HFFc6 (cell line): ENCODE data around the gene MAT2B. TPM values are rescaled to one million over a fixed set of nuclear protein-coding genes. Genes with fewer than 3 reads are reported as not detected.
"Not testable (repeated sequence)": the region's sequence is repeated elsewhere in the genome, so short reads cannot be mapped to it uniquely, and the experiment has no call there.

Experiments used
- DNase-seq: peaks from one replicate; pipeline ENCODE4 v3.0.0-alpha.2; 2018
- H3K27ac Mint-ChIP-seq: 2 replicates; pipeline ENCODE4 v1.8.0; 2020; ENCODE audit warnings: mild to moderate bottlenecking, mixed read lengths
- H3K27me3 Mint-ChIP-seq: 2 replicates; pipeline ENCODE4 v1.8.0; 2021; ENCODE audit warnings: mild to moderate bottlenecking, moderate library complexity, mixed read lengths; ENCODE audit not compliant: insufficient read depth
- H3K36me3 Mint-ChIP-seq: 2 replicates; pipeline ENCODE4 v1.8.0; 2021; ENCODE audit warnings: low read depth, mixed read lengths
- H3K4me1 Mint-ChIP-seq: 2 replicates; pipeline ENCODE4 v1.8.0; 2020; ENCODE audit warnings: low read depth, mixed read lengths
- H3K4me3 Mint-ChIP-seq: 2 replicates; pipeline ENCODE4 v1.8.0; 2020; ENCODE audit warnings: mild to moderate bottlenecking, moderate library complexity, mixed read lengths
- H3K9me3 Mint-ChIP-seq: 2 replicates; pipeline ENCODE4 v1.8.0; 2020; ENCODE audit warnings: mild to moderate bottlenecking, mixed read lengths
- CTCF ChIP-seq: fragments of 200-600 bp; sonication (generic); IDR thresholded peaks from 2 replicates; pipeline ENCODE4 v1.5.0; 2021; ENCODE audit warnings: antibody characterized with exemption, mild to moderate bottlenecking
- total RNA-seq, 6 experiments: library from RNA; stranded (reverse); fragmentation: NEBNext Ultra II Directional; extraction: Animal tissue kit (Norgen Biotek cat#: 25700); gene quantifications; 2 replicates in 1 of 6; 3 replicates in 5 of 6; pipeline ENCODE4 v1.2.3, GENCODE V29; 2021

MAT2B gene
- total RNA-seq, 6 experiments from 2014 or later: 38.8 to 53.2 (median 48.4) TPM

GRCh38 chr5:163532171-163533084 lies 27.0 kb downstream of the MAT2B start:
- no peak for TF ChIP-seq CTCF
- Mint-ChIP-seq H3K4me1 (no peaks in the 10 kb centered on the region), H3K27me3 (peaks cover 13% of the 10 kb centered on the region), H3K9me3 (no peaks in the 10 kb centered on the region), H3K27ac (no peak overlapping the region), H3K4me3 (no peak overlapping the region), H3K36me3 (no peaks in the 10 kb centered on the region; the same call in 1 of the 2 replicates)
- DNase-seq: no peak

- TF ChIP-seq CTCF: no peak
- no peak for DNase-seq
- no peak overlapping the region for H3K4me3 Mint-ChIP-seq
- no peaks in the 10 kb centered on the region for H3K4me1 Mint-ChIP-seq
- H3K36me3 Mint-ChIP-seq: no peaks in the 10 kb centered on the region; the same call in 1 of the 2 replicates
- no peaks in the 10 kb centered on the region for H3K9me3 Mint-ChIP-seq
- H3K27me3 Mint-ChIP-seq: peaks cover 11% of the 10 kb centered on the region
- no peak overlapping the region for H3K27ac Mint-ChIP-seq
These were observed 27.8 kb downstream of the MAT2B start for GRCh38 chr5:163533223-163533622.

GRCh38 chr5:163534492-163535094 lies 29.2 kb downstream of the MAT2B start:
- Mint-ChIP-seq H3K4me1 (no peaks in the 10 kb centered on the region), H3K4me3 (no peak overlapping the region), H3K27me3 (peaks cover 11% of the 10 kb centered on the region), H3K9me3 (no peaks in the 10 kb centered on the region), H3K36me3 (no peaks in the 10 kb centered on the region; the same call in 1 of the 2 replicates), H3K27ac (no peak overlapping the region)
- no peak for DNase-seq
- no peak for TF ChIP-seq CTCF

GRCh38 chr5:163535290-163535689 lies 29.9 kb downstream of the MAT2B start:
- TF ChIP-seq CTCF: no peak
- Mint-ChIP-seq H3K9me3 (no peaks in the 10 kb centered on the region), H3K4me3 (no peak overlapping the region), H3K36me3 (no peaks in the 10 kb centered on the region; the same call in 1 of the 2 replicates), H3K4me1 (no peaks in the 10 kb centered on the region), H3K27ac (no peak overlapping the region), H3K27me3 (peaks cover 11% of the 10 kb centered on the region)
- no peak for DNase-seq

- H3K27me3 Mint-ChIP-seq: peaks cover 11% of the 10 kb centered on the region
- not testable (repeated sequence) for H3K27ac Mint-ChIP-seq
These were observed 31.0 kb downstream of the MAT2B start for GRCh38 chr5:163536442-163536841.

GRCh38 chr5:163540696-163541095 lies 35.3 kb downstream of the MAT2B start:
- no peaks in the 10 kb centered on the region for H3K36me3 Mint-ChIP-seq
- H3K4me3 Mint-ChIP-seq: no peak overlapping the region
- H3K4me1 Mint-ChIP-seq: no peaks in the 10 kb centered on the region
- H3K27ac Mint-ChIP-seq: no peak overlapping the region
- no peak for DNase-seq
- no peak for TF ChIP-seq CTCF
- H3K27me3 Mint-ChIP-seq: no peaks in the 10 kb centered on the region; the same call in none of the 2 replicates
- no peaks in the 10 kb centered on the region for H3K9me3 Mint-ChIP-seq

More at GRCh38 chr5:163536442-163536841, 31.0 kb downstream of the MAT2B start:
- DNase-seq, H3K36me3 Mint-ChIP-seq, H3K4me3 Mint-ChIP-seq, H3K9me3 Mint-ChIP-seq, H3K4me1 Mint-ChIP-seq: not testable (repeated sequence)
